Skin epidermis (tissue), 12 donors: ENCODE measurements around the gene TMX1.

Experiments used
- H3K27ac ChIP-seq, 21 experiments: fragments of 200-600 bp; sonication (generic) in 11 of 21; one replicate each; pipeline ENCODE4 v1.5.0; 2020; ENCODE audit warnings: mild to moderate bottlenecking in 3 of 21, inconsistent platforms in 2 of 21, moderate library complexity in 2 of 21
- H3K4me3 ChIP-seq, 7 experiments: fragments of 200-600 bp; sonication (generic) in 2 of 7; one replicate each; pipeline ENCODE4 v1.5.0; 2020; ENCODE audit warnings: inconsistent platforms in 2 of 7, mild to moderate bottlenecking in 2 of 7, moderate library complexity in 1 of 7

Gene TMX1

GRCh38 chr14:51240804-51241380 is 845 bp downstream of the TMX1 start:
- H3K4me3 ChIP-seq: peak overlapping the region; percentile 72 to 99 (median 85)
- peak overlapping the region in 20 of 21 experiments; percentile 78 to 98 (median 89) for H3K27ac ChIP-seq

DNA sequence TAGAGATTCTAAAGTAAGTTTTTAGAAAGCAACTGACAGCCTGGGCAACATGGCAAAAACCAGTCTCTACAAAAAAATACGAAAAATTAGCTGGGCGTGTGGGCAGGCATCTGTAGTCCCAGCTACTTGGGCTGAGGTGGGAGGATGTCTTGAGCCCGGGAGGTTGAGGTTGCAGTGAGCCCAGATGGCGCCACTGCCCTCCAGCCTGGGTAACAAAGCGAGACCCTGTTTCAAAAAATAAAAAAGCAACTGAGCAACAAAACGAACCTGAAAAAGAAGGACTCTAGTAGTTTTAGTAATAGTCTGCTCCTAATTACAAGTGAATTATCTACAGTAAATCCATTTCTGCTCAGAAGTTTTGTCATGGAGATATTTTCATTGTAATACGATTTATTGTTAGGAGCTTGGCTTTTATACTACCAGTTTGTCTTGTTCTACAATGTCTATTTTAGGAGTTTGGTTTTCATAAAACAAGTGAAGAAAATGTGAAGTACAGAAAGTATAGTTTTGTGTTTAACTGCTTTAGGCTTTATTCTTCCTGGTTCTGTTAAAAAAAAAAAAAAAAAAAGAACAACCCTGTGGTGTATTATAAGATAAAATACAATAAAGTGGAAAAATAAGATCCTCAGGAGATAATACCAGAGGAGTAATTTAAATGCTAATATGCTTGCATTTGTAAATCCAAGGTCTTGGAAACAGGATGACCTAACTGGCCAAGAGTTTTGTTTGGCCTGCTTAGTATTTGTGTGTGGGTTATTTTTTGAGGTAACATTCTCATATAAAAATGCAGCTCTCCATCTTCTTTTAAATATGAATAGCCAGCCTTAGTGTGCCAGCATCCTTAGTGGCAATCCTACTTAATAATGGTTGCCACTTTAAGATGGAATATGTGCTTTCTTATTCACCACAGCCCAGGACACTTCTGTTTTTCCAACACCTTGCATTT is 2.8 kb downstream of the TMX1 start:
- Histone ChIP-seq H3K4me3 (no peak overlapping the region), H3K27ac (no peak overlapping the region)

DNA sequence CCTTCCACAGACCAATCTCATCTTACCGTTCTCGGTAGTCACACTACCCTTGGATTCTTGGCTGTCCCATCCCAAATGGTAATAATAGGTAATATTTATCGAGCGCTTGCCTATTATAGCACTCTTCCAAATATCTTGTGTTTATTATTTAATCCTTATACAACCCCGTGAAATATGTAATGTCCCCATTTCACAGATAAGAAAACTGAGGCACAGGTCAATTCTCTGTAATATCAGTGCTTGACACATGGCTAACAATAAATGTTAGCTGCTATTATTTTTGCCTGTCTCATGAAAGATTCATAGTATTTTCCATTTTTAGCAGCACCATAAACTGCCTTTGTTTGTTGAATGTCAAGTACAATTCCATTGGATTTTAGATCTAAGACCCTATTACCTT is 4.5 kb downstream of the TMX1 start:
- H3K4me3 ChIP-seq: no peak overlapping the region
- no peak overlapping the region for H3K27ac ChIP-seq

DNA sequence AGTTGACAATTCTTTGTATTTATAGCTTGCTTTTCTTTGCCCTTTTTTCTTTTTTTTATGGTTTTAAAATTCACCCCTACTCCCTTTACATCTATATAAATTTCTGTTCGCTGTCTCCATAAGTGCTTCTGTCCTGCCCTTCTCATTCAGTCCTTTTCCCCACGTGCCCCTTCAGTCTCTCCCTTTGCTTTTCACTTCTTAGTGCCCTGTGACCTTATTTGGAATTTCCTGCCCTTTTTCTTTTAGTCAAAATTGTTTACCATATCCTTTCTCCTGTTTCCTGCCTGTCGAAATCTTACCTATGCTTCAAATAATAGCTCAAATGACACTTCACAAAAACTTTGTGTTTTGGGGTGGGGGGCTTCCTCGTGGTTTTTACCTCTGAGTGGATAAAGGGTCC is 6.0 kb downstream of the TMX1 start:
- no peak overlapping the region for H3K27ac ChIP-seq
- no peak overlapping the region for H3K4me3 ChIP-seq

DNA sequence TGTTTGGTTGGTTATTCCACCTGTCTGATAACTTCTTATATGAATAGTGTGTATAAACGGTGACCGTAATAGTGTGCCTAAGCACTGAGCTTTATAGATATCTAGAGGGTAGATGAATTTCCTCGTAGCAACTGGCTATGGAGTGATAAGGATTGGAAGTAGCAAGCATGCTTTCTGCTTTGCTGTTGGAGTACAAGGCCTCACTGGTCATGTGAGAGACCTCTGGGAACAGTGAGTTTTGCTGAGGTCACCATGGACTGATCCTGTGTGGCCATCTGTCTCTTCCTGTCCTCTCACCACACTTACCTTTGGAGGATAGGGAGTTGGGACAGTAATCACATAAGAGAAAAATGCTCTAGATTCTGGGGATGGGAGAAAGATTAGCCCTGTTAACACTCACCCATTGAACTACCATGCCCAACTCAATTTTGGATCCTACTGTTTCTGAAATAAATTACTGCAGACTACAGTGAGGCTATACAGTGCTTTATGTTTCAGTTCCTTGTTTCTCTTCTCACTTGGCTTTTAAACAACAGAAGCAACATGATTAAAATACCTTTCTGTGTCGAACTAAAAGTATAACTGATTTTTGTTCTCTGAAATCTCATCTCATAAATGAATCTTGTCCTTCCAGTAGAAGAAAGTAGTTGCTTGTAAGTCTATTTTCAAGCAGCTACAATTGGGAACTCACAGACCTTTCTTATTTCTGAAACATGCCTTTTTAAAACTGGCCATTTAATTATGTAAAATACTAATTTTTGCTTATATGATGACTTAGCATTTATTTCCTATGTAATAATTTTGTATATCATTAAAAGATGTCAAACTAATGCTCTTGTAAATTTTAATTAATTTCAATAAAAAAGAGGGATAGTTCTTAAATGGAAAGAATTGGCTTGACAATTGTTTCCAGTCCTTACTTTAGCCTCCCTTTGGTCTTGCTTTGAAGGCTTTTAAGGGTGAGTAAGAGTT is 8.3 kb downstream of the TMX1 start:
- H3K4me3 ChIP-seq: no peak overlapping the region
- no peak overlapping the region for H3K27ac ChIP-seq

DNA sequence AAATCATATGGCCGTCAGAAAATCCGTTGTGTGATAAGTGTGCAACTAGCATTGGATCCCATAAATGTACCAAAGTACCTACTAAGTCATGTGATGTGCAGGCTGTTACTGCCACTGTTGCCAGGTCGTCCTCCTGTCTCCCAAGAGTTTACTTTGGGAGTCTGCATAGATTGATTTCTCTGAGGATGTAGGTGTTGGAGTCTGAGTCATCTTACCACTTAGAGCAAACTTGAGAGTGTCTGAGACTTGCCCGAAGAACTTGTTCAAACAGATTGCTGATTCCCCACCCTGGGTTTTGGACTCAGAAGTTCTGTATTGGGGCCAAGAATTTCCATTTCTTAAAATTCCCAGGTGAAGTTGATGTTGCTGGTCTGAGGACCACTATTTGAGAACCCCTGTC is 11.4 kb downstream of the TMX1 start:
- Histone ChIP-seq H3K4me3 (no peak overlapping the region), H3K27ac (peak overlapping the region in 1 of 21 experiments; percentile 35)

GRCh38 chr14:51253880-51254279 is 13.8 kb downstream of the TMX1 start:
- Histone ChIP-seq H3K27ac (no peak overlapping the region), H3K4me3 (no peak overlapping the region)

DNA sequence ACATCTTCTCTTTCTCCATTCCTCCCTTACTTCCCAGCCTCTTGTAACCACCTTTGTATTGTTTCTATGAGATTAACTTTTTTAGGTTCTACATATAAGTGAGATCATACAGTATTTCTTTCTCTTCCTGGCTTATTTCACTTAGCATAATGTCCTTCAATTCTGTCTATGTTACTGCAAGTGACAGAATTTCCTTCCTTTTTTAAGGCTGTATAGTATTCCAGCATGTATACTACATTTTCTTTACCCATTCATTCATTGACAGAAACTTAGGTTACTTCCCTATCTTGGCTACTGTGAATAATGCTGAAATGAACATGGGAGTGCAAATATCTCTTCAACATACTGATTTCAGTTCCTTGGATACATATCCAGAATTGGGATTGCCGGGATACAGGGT is 18.2 kb downstream of the TMX1 start:
- H3K27ac ChIP-seq: no peak overlapping the region
- no peak overlapping the region for H3K4me3 ChIP-seq

DNA sequence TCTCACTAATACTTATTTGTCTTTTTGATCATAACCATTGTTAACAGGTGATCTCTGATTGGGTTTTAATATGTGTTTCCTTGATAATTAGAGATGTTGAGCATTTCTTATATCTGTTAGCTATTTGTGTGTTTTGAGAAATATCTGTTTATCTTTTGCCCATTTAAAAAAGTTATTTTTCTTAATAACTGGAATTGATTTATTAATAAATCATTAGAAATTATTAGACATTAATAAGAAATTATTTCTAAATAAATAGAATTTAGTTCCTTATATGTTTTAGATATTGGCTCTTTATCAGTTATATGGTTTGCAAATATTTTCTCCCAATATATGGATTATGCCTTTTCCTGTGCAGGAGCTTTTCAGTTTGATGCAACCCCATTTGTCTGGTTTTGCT is 18.7 kb downstream of the TMX1 start:
- H3K4me3 ChIP-seq: no peak overlapping the region
- H3K27ac ChIP-seq: no peak overlapping the region

DNA sequence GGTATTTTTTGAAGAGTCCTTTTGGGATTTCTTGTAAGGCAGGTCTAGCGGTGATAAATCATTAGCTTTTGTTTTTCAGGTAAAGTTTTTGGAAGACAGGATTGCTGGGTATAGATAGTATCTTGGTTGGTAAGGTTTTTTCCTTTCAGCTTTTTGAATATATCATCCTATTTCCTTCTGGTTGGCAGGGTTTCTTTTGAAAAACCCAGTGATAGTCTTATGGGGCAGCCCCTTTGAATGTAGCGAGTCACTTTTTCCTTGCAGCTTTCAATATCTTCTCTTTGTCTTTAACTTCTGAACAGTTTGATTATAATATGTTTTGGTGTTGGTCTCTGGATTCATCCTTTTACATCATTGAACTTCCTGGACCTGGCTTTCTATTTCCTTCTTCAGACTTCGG is 20.2 kb downstream of the TMX1 start:
- H3K27ac ChIP-seq: no peak overlapping the region
- no peak overlapping the region for H3K4me3 ChIP-seq

- Histone ChIP-seq H3K4me3 (no peak overlapping the region), H3K27ac (no peak overlapping the region)
Observed at GRCh38 chr14:51261151-51261550, 21.1 kb downstream of the TMX1 start.

- Histone ChIP-seq H3K4me3 (no peak overlapping the region), H3K27ac (no peak overlapping the region)
Observed at GRCh38 chr14:51262868-51263267, 22.8 kb downstream of the TMX1 start.

- H3K27ac ChIP-seq: no peak overlapping the region
- H3K4me3 ChIP-seq: no peak overlapping the region
Observed at GRCh38 chr14:51269634-51270033, 29.6 kb downstream of the TMX1 start.

DNA sequence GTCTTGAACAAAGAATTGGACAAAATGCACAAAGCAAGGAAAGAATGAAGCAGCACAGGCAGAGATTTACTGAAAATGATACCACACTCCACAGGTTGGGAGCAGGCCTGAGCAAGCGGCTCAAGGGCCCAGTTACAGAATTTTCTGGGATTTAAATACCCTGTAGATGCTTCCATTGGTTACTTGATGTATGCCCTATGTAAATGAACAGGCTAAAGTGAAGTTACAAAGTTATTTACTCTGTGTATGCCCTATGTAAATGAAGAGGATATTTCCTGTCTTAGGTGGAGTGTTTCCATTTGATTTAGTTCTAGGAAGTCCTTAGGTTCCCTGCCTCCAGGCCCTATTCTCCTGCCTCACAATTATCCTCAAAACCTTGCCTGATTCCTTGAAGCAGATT is 36.6 kb downstream of the TMX1 start:
- no peak overlapping the region for H3K27ac ChIP-seq

GRCh38 chr14:51277753-51278415 is 37.8 kb downstream of the TMX1 start:
- Histone ChIP-seq H3K27ac (no peak overlapping the region), H3K4me3 (no peak overlapping the region)

More for the DNA sequence above, 36.6 kb downstream of the TMX1 start:
- H3K4me3 ChIP-seq: no peak overlapping the region

- Histone ChIP-seq H3K27ac (no peak overlapping the region), H3K4me3 (no peak overlapping the region)
Observed at GRCh38 chr14:51282517-51282916, 42.5 kb downstream of the TMX1 start.

- H3K27ac ChIP-seq: peak overlapping the region in 7 of 21 experiments; percentile 3 to 57 (median 35)
- H3K4me3 ChIP-seq: no peak overlapping the region
Observed at GRCh38 chr14:51283402-51284085, 43.5 kb downstream of the TMX1 start.

DNA sequence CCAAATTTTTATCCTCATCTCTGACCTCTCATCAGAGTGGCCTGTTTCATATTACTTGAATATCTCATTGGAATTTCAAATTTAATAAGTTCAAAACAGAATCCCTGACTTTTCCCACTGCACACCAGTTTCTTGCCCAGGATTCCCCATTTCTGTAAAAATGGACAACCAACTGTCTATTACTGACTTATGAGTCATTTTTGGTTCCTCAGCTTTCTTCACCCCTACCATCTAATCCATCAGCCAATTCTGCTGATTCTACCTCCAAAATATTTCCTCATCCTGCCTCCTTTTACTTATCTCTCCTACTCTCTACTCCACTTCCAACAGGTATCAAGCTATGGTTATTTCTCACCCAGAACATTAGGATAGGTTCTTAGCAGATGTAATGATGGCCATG is 44.2 kb downstream of the TMX1 start:
- H3K27ac ChIP-seq: peak overlapping the region in 6 of 21 experiments; percentile 3 to 57 (median 32)

GRCh38 chr14:51285120-51285519 is 45.1 kb downstream of the TMX1 start:
- Histone ChIP-seq H3K4me3 (no peak overlapping the region), H3K27ac (peak overlapping the region in 3 of 21 experiments; percentile 3 to 27 (median 12))

More for the DNA sequence above, 44.2 kb downstream of the TMX1 start:
- H3K4me3 ChIP-seq: no peak overlapping the region
